Measurements from ENCODE around the gene ACAD10. TPM values are rescaled to one million over a fixed set of nuclear protein-coding genes. Genes with fewer than 3 reads are reported as not detected.
"Not testable (repeated sequence)": the region's sequence is repeated elsewhere in the genome, so short reads cannot be mapped to it uniquely, and the experiment has no call there.

The ACAD10 gene
- total RNA-seq, 2 donors from 2014 or later, result 37.0 to 42.6 TPM

- Histone ChIP-seq H3K27me3 (no peaks in the 10 kb centered on the region), H3K9ac (ENCODE audit: low read depth in 2 of 2, low read length in 2 of 2) (no peak overlapping the region), H3K36me3 (no peaks in the 10 kb centered on the region), H3K27ac (no peak overlapping the region), H3K9me3 (no peaks in the 10 kb centered on the region), H3K4me1 (no peaks in the 10 kb centered on the region), H3K4me3 (no peak overlapping the region)
- intact Hi-C loops (cut with DNase I), result no loop called here
- DNase-seq, result no peak
- no peak for TF ChIP-seq CTCF (IDR thresholded peaks at IDR 0.05)
Measured at GRCh38 chr12:111728795-111729194, 42.9 kb downstream of the ACAD10 start.

GRCh38 chr12:111730420-111730819 is 44.6 kb downstream of the ACAD10 start:
- H3K4me1 ChIP-seq, result no peaks in the 10 kb centered on the region
- no peaks in the 10 kb centered on the region for H3K27me3 ChIP-seq
- no peak overlapping the region for H3K4me3 ChIP-seq
- H3K9ac ChIP-seq (ENCODE audit: low read depth in 2 of 2, low read length in 2 of 2), result no peak overlapping the region
- H3K27ac ChIP-seq, result no peak overlapping the region
- TF ChIP-seq CTCF (IDR thresholded peaks at IDR 0.05), result no peak
- DNase-seq, result no peak
- no peaks in the 10 kb centered on the region for H3K36me3 ChIP-seq
- H3K9me3 ChIP-seq, result no peaks in the 10 kb centered on the region
- intact Hi-C loops (cut with DNase I), result no loop called here

- no peak for TF ChIP-seq CTCF (IDR thresholded peaks at IDR 0.05)
- H3K27ac ChIP-seq, result no peak overlapping the region
- intact Hi-C loops (cut with DNase I), result no loop called here
- no peaks in the 10 kb centered on the region for H3K9me3 ChIP-seq
- no peak overlapping the region for H3K4me3 ChIP-seq
- H3K27me3 ChIP-seq, result no peaks in the 10 kb centered on the region
- no peaks in the 10 kb centered on the region for H3K4me1 ChIP-seq
- no peak overlapping the region for H3K9ac ChIP-seq (ENCODE audit: low read depth in 2 of 2, low read length in 2 of 2)
- DNase-seq, result no peak
- H3K36me3 ChIP-seq, result no peaks in the 10 kb centered on the region
Measured at GRCh38 chr12:111732786-111733185, 46.9 kb downstream of the ACAD10 start.

GRCh38 chr12:111733340-111733915 is 47.6 kb downstream of the ACAD10 start:
- intact Hi-C loops (cut with DNase I), result no loop called here
- no peaks in the 10 kb centered on the region for H3K9me3 ChIP-seq
- no peak overlapping the region for H3K27ac ChIP-seq
- DNase-seq, result no peak
- no peaks in the 10 kb centered on the region for H3K4me1 ChIP-seq
- H3K27me3 ChIP-seq, result no peaks in the 10 kb centered on the region
- H3K9ac ChIP-seq (ENCODE audit: low read depth in 2 of 2, low read length in 2 of 2), result no peak overlapping the region
- H3K36me3 ChIP-seq, result no peaks in the 10 kb centered on the region
- H3K4me3 ChIP-seq, result no peak overlapping the region
- TF ChIP-seq CTCF (IDR thresholded peaks at IDR 0.05), result no peak

- H3K27ac ChIP-seq; intact Hi-C loops (cut with DNase I); H3K4me3 ChIP-seq; H3K4me1 ChIP-seq; H3K9me3 ChIP-seq; H3K27me3 ChIP-seq; H3K36me3 ChIP-seq; DNase-seq; H3K9ac ChIP-seq (ENCODE audit: low read depth in 2 of 2, low read length in 2 of 2): not testable (repeated sequence)
Measured at GRCh38 chr12:111739524-111739923, 53.7 kb downstream of the ACAD10 start.

GRCh38 chr12:111741235-111741812 is 55.5 kb downstream of the ACAD10 start:
- TF ChIP-seq CTCF (IDR thresholded peaks at IDR 0.05), result no peak
- Histone ChIP-seq H3K4me1 (no peaks in the 10 kb centered on the region), H3K36me3 (no peaks in the 10 kb centered on the region), H3K27ac (peak overlapping the region; percentile 5), H3K27me3 (no peaks in the 10 kb centered on the region), H3K9ac (ENCODE audit: low read depth in 2 of 2, low read length in 2 of 2) (peak overlapping the region in 1 of 2 donors; percentile 21), H3K9me3 (no peaks in the 10 kb centered on the region), H3K4me3 (no peak overlapping the region)
- DNase-seq, result peak; percentile 66
- intact Hi-C loops (cut with DNase I), result no loop called here
